IMR-90 (cell line): Measurements from ENCODE around the gene CHGA. TPM values are rescaled to one million over a fixed set of nuclear protein-coding genes. Genes with fewer than 3 reads are reported as not detected.

ENCODE experiments used
- ATAC-seq: fragments of 200-7000 bp; cut with Tn5 transposase; 2 replicates; pipeline ENCODE4 v1.9.1; 2020; ENCODE audit warnings: low read depth, mild to moderate bottlenecking, moderate library complexity
- BruUV-seq: library from RNA; stranded (reverse); fragments of 400-500 nt; replicated peaks from 2 replicates; lab custom pipeline; 2021; lab: Mats Ljungman, UMichigan
- CTCF ChIA-PET: fragments of 300-600 bp; formaldehyde crosslinking; extraction: SDS; loops from one replicate; lab custom pipeline; 2021; ENCODE audit warnings: antibody characterized with exemption; lab: Yijun Ruan, JAX
- POLR2A ChIA-PET: fragments of 300-600 bp; sonication (Branson Sonifier 250); formaldehyde crosslinking; loops from one replicate; lab custom pipeline; 2022; ENCODE audit warnings: antibody characterized with exemption; ENCODE audit not compliant: unreplicated experiment; lab: Charles Lee
- DNase-seq: peaks from one replicate; pipeline ENCODE4 v3.0.0; 2013
- H2AFZ ChIP-seq: replicated peaks from 2 replicates; pipeline ENCODE3; 2013; ENCODE audit warnings: low read length, mild to moderate bottlenecking; ENCODE audit not compliant: poor library complexity
- H2AK5ac ChIP-seq: 2 replicates; pipeline ENCODE4 v1.6.1; 2013; ENCODE audit warnings: low read depth, low read length, inconsistent platforms
- H2AK9ac ChIP-seq: replicated peaks from 2 replicates; pipeline ENCODE3; 2013; ENCODE audit warnings: mild to moderate bottlenecking, low read depth, low read length, moderate library complexity; ENCODE audit not compliant: poor library complexity
- H2BK120ac ChIP-seq: 2 replicates; pipeline ENCODE4 v1.6.1; 2013; ENCODE audit warnings: low read depth, low read length, inconsistent platforms
- H2BK15ac ChIP-seq: 3 replicates; pipeline ENCODE4 v1.6.1; 2013; ENCODE audit warnings: low read depth, low read length, inconsistent platforms
- H2BK20ac ChIP-seq: 2 replicates; pipeline ENCODE4 v1.6.1; 2013; ENCODE audit warnings: low read depth, mild to moderate bottlenecking, inconsistent platforms, low read length, moderate library complexity
- H2BK5ac ChIP-seq: 2 replicates; pipeline ENCODE4 v1.6.1; 2013; ENCODE audit warnings: mild to moderate bottlenecking, low read depth, low read length, inconsistent platforms; ENCODE audit not compliant: poor library complexity, severe bottlenecking
- H3K14ac ChIP-seq: replicated peaks from 2 replicates; pipeline ENCODE4 v1.6.1; 2013; ENCODE audit warnings: low read depth, low read length, inconsistent platforms
- H3K18ac ChIP-seq: 2 replicates; pipeline ENCODE4 v1.6.1; 2013; ENCODE audit warnings: low read depth, low read length, control low read depth
- H3K23ac ChIP-seq: 2 replicates; pipeline ENCODE4 v1.6.1; 2013; ENCODE audit warnings: low read depth, low read length, inconsistent platforms
- H3K27ac ChIP-seq: 2 replicates; pipeline ENCODE4 v1.5.1; 2013; ENCODE audit warnings: mild to moderate bottlenecking, control low read depth, low read length; ENCODE audit not compliant: insufficient read depth
- H3K27me3 ChIP-seq: 2 replicates; pipeline ENCODE4 v1.6.1; 2013; ENCODE audit warnings: low read length; ENCODE audit not compliant: control insufficient read depth, insufficient read depth
- H3K36me3 ChIP-seq: 2 replicates; pipeline ENCODE4 v1.6.1; 2013; ENCODE audit warnings: low read length, mixed read lengths; ENCODE audit not compliant: control insufficient read depth, insufficient read depth
- H3K4ac ChIP-seq: 2 replicates; pipeline ENCODE4 v1.6.1; 2013; ENCODE audit warnings: low read depth, low read length, inconsistent platforms
- H3K4me1 ChIP-seq: 2 replicates; pipeline ENCODE4 v1.6.1; 2013; ENCODE audit warnings: low read length, mixed read lengths; ENCODE audit not compliant: control insufficient read depth, insufficient read depth
- H3K4me2 ChIP-seq: 2 replicates; pipeline ENCODE4 v1.6.1; 2013; ENCODE audit warnings: low read depth, mild to moderate bottlenecking, control low read depth, low read length, moderate library complexity
- H3K4me3 ChIP-seq: 2 replicates; pipeline ENCODE4 v1.5.1; 2013; ENCODE audit warnings: low read depth, mild to moderate bottlenecking, control low read depth, low read length, moderate library complexity; ENCODE audit not compliant: insufficient read depth
- H3K56ac ChIP-seq: 2 replicates; pipeline ENCODE4 v1.6.1; 2013; ENCODE audit warnings: low read length, inconsistent platforms; ENCODE audit not compliant: insufficient read depth; ENCODE audit errors: extremely low read depth
- H3K79me1 ChIP-seq, 2 experiments: 2 replicates each; pipeline ENCODE4 v1.6.1; 2013; ENCODE audit warnings: low read length in 2 of 2, inconsistent platforms in 1 of 2, low read depth in 1 of 2
- H3K9ac ChIP-seq: 2 replicates; pipeline ENCODE4 v1.6.1; 2013; ENCODE audit warnings: low read depth, low read length, control low read depth
- H3K9me1 ChIP-seq: 2 replicates; pipeline ENCODE4 v1.6.1; 2013; ENCODE audit warnings: low read length, inconsistent platforms; ENCODE audit not compliant: insufficient read depth
- H3K9me3 ChIP-seq: 2 replicates; pipeline ENCODE4 v1.6.1; 2013; ENCODE audit warnings: low read length; ENCODE audit not compliant: control insufficient read depth, insufficient read depth
- H4K20me1 ChIP-seq: 2 replicates; pipeline ENCODE4 v1.6.1; 2013; ENCODE audit warnings: low read length, inconsistent platforms; ENCODE audit not compliant: insufficient read depth
- H4K5ac ChIP-seq: 2 replicates; pipeline ENCODE4 v1.6.1; 2013; ENCODE audit warnings: mild to moderate bottlenecking, low read depth, low read length, control low read depth
- H4K8ac ChIP-seq, 2 experiments: 2 replicates each; pipeline ENCODE4 v1.6.1; 2013; ENCODE audit warnings: low read depth in 2 of 2, low read length in 2 of 2, control low read depth in 1 of 2, inconsistent platforms in 1 of 2
- H4K91ac ChIP-seq: 2 replicates; pipeline ENCODE4 v1.6.1; 2013; ENCODE audit warnings: low read depth, low read length, inconsistent platforms; ENCODE audit not compliant: insufficient read depth
- BHLHE40 ChIP-seq: fragments of 150-350 bp; IDR thresholded peaks from 2 replicates; pipeline ENCODE4 v1.6.1; 2016; ENCODE audit warnings: mild to moderate bottlenecking, low read depth, low read length
- CEBPB ChIP-seq: IDR thresholded peaks from 2 replicates; pipeline ENCODE4 v1.6.1; 2012; ENCODE audit warnings: low read depth, low read length, improper control_type of control experiment
- CHD1 ChIP-seq: IDR thresholded peaks from 2 replicates; pipeline ENCODE4 v1.6.1; 2012; ENCODE audit warnings: low read depth, low read length, improper control_type of control experiment
- CTCF ChIP-seq: conservative IDR thresholded peaks from 2 replicates; pipeline ENCODE4 v1.5.1; 2012; ENCODE audit warnings: mild to moderate bottlenecking, low read depth, low read length, improper control_type of control experiment
- ELK1 ChIP-seq: fragments of 150-350 bp; IDR thresholded peaks from 2 replicates; pipeline ENCODE4 v1.6.1; 2016; ENCODE audit warnings: low read depth, mild to moderate bottlenecking, low read length, moderate library complexity, borderline replicate concordance
- FOS ChIP-seq: fragments of 150-350 bp; IDR thresholded peaks from 2 replicates; pipeline ENCODE4 v1.6.1; 2016; ENCODE audit warnings: low read depth, low read length
- MAFK ChIP-seq: IDR thresholded peaks from 2 replicates; pipeline ENCODE4 v1.6.1; 2012; ENCODE audit warnings: low read depth, low read length, improper control_type of control experiment
- MAZ ChIP-seq: IDR thresholded peaks from 2 replicates; pipeline ENCODE4 v1.6.1; 2012; ENCODE audit warnings: low read depth, mild to moderate bottlenecking, low read length, improper control_type of control experiment, moderate library complexity, borderline replicate concordance
- MXI1 ChIP-seq: IDR thresholded peaks from 2 replicates; pipeline ENCODE4 v1.6.1; 2012; ENCODE audit warnings: low read depth, mild to moderate bottlenecking, low read length, moderate library complexity, borderline replicate concordance
- NFE2L2 ChIP-seq: fragments of 150-350 bp; IDR thresholded peaks from 2 replicates; pipeline ENCODE4 v1.6.1; 2016; ENCODE audit warnings: low read depth, mild to moderate bottlenecking, low read length
- POLR2A ChIP-seq: IDR thresholded peaks from 2 replicates; pipeline ENCODE4 v1.6.1; 2012; ENCODE audit warnings: mild to moderate bottlenecking, low read depth, low read length
- RAD21 ChIP-seq: IDR thresholded peaks from 2 replicates; pipeline ENCODE4 v1.6.1; 2012; ENCODE audit warnings: low read length, improper control_type of control experiment
- RCOR1 ChIP-seq: IDR thresholded peaks from 2 replicates; pipeline ENCODE4 v1.6.1; 2012; ENCODE audit warnings: mild to moderate bottlenecking, low read length, improper control_type of control experiment; ENCODE audit not compliant: insufficient replicate concordance
- RFX5 ChIP-seq: IDR thresholded peaks from 2 replicates; pipeline ENCODE4 v1.8.0; 2012; ENCODE audit warnings: low read depth, mild to moderate bottlenecking, low read length, moderate library complexity
- SMC3 ChIP-seq: fragments of 150-350 bp; IDR thresholded peaks from 2 replicates; pipeline ENCODE4 v1.6.1; 2016; ENCODE audit warnings: low read depth, mild to moderate bottlenecking, antibody characterized with exemption, low read length, moderate library complexity
- USF2 ChIP-seq: fragments of 150-350 bp; IDR thresholded peaks from 2 replicates; pipeline ENCODE4 v1.6.1; 2017; ENCODE audit warnings: mild to moderate bottlenecking, antibody characterized with exemption, low read length, low read depth
- WGBS, 2 experiments: methylation state at CpG; one replicate each; pipeline versions ENCODE4 v1.1.5 to v1.1.7; 2013; ENCODE audit warnings: missing lambda C conversion rate in 2 of 2; ENCODE audit not compliant: insufficient read length in 1 of 2; ENCODE audit errors: extremely low coverage in 2 of 2; 5-methylcytosine and 5-hydroxymethylcytosine counted together
- dilution Hi-C: fragments of 300-500 bp; cut with HindIII; formaldehyde crosslinking; loops from one replicate; pipeline ENCODE4 v1.14.3; 2018; ENCODE audit warnings: low sequenced_read_pairs; ENCODE audit not compliant: unreplicated experiment
- in situ Hi-C: fragments of 300-500 bp; cut with MboI; formaldehyde crosslinking; loops from 3 replicates; pipeline ENCODE4 v1.14.3; 2019; ENCODE audit warnings: low sequenced_read_pairs, inconsistent platforms, mixed read lengths
- intact Hi-C: fragments of 100-400 bp; cut with micrococcal nuclease; formaldehyde crosslinking; loops from 2 replicates; pipeline ENCODE4 v1.10.0; 2022
- polyA plus RNA-seq, 3 experiments: library from polyadenylated mRNA; depleted of rRNA; stranded (reverse); fragments of >200 nt; gene quantifications; 2 replicates each; pipeline ENCODE4 v1.2.3, GENCODE V29; 2012; ENCODE audit warnings: low replicate concordance in 1 of 3
- total RNA-seq: library from RNA; depleted of rRNA; stranded (reverse); fragments of >200 nt; gene quantifications from 2 replicates; pipeline ENCODE4 v1.2.3, GENCODE V29; 2012

CHGA gene
- total and polyA plus RNA-seq, 2 of the 4 experiments (the other 2 are of a cell fraction), result not detected

GRCh38 chr14:92883066-92883465 is 39.9 kb upstream of the CHGA start:
- Histone ChIP-seq H2AK9ac (no peak overlapping the region), H2AFZ (no peak overlapping the region), H2BK5ac (no peak overlapping the region), H3K14ac (no peak overlapping the region), H3K56ac (no peak overlapping the region), H3K4me2 (no peak overlapping the region), H3K18ac (no peak overlapping the region), H4K8ac (no peak overlapping the region), H3K4me3 (no peak overlapping the region), H3K23ac (no peak overlapping the region), H2BK15ac (no peak overlapping the region), H4K5ac (no peak overlapping the region), H3K9me3 (no peaks in the 10 kb centered on the region), H3K4me1 (no peaks in the 10 kb centered on the region), H3K79me1 (no peaks in the 10 kb centered on the region), H3K36me3 (no peaks in the 10 kb centered on the region), H4K91ac (no peak overlapping the region), H2BK120ac (no peak overlapping the region), H2BK20ac (no peak overlapping the region), H3K9ac (no peak overlapping the region), H3K4ac (no peak overlapping the region), H4K20me1 (no peaks in the 10 kb centered on the region), H3K9me1 (no peaks in the 10 kb centered on the region), H3K27ac (no peak overlapping the region), H3K27me3 (peaks cover 18% of the 10 kb centered on the region), H2AK5ac (no peak overlapping the region)
- intact Hi-C loops, result no loop called here
- TF ChIP-seq CEBPB (no peak), MAFK (no peak), RAD21 (no peak), ELK1 (no peak), CTCF (no peak), MAZ (no peak), MXI1 (no peak), RCOR1 (no peak), CHD1 (no peak), POLR2A (no peak), USF2 (no peak), SMC3 (no peak), NFE2L2 (no peak), FOS (no peak), BHLHE40 (no peak), RFX5 (no peak)
- BruUV-seq, result no TSS peak
- in situ Hi-C loops, result no loop called here
- ChIA-PET CTCF (no interaction called here), POLR2A (no interaction called here)
- no peak for ATAC-seq
- dilution Hi-C loops, result no loop called here
- DNase-seq, result no peak
- no CpG with 5 or more reads among the region's 5 CpGs for WGBS, 2 experiments
